Head of caudate nucleus (tissue), 42 donors: Measurements from ENCODE around the gene FLT3.

Experiments used
- DNase-seq, 42 donors: peaks; one replicate each; pipeline versions ENCODE4 v3.0.0 to v3.0.0-alpha.2; 2020 to 2021; ENCODE audit warnings: mixed read lengths in 7 of 42
- intact Hi-C: fragments of 100-400 bp; cut with DNase I; formaldehyde crosslinking; loops from one replicate; pipeline ENCODE4 v1.15.0; 2022

The FLT3 gene

DNA sequence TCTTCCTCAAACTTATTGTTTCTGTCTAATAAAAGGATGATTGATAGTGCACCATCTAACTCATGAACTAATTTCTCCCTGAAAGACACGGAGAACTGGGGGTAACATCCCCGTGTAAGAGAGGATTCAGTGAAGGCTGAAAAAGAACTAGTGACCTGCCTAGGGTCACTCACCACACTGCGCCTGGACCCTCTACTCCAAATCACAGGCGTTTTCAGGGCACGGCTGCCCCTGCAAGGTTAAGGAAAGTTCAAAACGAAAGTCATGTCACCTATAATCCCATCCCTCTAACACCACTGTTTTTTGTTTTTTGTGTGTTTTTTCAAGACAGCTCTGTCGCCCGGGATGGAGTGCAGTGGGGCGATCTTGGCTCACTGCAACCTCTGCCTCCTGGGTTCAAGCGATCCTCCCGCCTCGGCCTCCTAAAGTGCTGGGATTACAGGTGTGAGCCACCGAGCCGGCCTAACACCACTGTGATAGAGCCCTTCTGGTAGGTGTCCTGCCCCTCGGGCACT lies 120.6 kb downstream of the FLT3 start:
- DNase-seq, result peak in 1 of 42 donors; percentile 4
- intact Hi-C loops, result no loop called here

DNA sequence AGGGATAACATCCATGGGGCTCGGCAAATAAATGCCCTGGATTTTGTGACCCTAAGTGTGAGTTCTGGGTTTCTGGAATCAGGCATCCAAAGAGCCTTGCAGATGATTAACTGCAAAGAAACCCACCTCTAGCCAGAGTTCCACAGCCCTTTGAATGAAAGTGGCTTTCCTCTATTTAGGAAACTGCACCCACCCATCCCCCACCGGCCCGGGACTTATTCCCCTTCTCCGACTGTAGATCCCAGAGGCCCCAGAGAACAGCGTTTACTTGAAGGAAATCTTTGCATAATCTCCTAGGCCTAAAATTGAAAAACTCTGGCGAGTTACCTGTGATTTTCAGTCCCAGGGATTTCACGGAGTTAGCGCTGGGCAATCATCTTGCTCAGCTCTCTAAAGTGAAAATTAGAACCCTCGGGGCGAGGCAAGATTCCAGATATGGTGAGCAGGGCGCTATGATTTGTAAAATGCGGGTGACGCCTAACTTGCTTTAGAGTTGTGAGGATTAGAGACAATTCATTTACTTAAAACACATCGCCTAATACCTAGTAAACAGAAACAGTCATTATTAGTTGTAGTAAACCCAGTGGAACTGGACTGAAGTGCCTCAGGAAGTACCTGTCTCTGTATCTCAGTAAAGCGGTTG lies 121.3 kb downstream of the FLT3 start:
- DNase-seq, result no peak
- intact Hi-C loops, result no loop called here

DNA sequence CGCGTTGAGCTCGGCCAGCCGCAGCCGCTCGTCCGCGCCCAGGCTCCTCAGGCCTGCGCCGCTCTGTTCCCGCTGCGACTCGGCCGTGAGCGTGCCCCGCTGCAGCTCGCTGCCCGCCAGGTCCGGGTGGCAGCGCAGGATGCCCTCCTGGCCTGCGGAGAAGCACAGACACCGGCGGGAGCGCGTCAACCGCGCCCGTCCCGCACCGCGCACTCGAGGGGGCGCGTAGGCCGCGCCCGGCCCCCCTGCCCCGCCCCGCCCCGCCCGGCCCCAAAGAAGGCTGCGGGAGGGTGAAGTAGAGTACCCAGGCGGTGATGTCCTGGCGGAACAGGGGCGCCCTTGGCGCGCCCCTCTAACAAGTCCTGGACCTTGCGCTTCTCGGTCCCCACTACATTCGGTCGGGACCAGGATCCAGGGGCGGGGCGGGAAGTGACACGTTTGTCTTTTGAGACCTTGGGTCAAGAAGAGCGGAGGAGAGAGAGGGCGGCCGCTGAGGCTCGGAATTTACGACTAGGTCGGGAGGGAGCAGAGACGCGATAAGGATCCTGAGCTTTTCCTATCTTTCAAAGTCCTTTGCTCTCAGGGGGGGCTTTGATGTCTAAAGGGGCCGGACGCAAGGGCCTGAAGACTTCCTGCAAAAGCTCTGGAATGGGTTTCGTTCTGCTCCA lies 121.9 kb downstream of the FLT3 start:
- intact Hi-C loops, result no loop called here
- DNase-seq, result peak in 1 of 42 donors; percentile 21

DNA sequence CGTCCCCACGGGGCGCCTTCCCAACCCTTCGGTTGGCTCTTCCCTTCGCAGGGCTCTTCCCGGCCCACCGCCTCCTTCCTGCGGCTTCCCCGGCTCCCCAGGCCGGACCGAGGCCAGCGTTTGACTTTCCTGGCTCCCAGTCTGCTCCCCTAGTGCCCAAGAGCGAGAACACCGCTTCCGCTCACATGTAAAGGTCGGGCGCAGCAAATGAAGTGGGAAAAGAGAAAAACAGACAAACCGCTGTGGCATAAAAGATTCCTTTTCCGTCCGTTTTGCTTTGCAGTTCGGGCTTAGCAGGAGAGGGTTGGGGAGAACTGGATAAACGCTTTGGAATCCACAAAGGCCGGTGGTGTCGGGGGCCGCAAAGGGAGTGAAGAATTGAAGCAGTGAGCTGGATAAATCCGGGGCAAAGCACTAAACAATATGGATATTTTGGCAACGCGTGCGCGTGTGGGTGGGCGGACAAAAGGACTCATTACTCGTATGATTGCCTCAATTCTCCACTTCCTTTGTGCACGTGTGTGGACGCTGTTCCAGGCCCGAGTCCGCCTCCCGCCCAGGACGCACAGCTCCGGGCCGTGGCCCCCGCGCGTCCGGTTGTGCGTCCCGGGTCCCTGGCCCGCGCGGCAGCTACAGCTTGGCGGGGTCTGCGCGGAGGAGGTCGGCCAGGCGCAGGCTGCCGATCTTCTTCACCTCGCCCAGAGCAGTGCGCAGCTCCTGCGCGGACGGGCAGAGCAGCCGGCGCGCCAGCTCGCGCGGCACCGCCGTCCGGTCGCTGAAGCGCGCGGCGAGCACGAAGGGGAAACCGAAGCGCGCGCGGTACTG lies 122.7 kb downstream of the FLT3 start:
- intact Hi-C loops, result no loop called here
- DNase-seq, result peak in 1 of 42 donors; percentile 11

DNA sequence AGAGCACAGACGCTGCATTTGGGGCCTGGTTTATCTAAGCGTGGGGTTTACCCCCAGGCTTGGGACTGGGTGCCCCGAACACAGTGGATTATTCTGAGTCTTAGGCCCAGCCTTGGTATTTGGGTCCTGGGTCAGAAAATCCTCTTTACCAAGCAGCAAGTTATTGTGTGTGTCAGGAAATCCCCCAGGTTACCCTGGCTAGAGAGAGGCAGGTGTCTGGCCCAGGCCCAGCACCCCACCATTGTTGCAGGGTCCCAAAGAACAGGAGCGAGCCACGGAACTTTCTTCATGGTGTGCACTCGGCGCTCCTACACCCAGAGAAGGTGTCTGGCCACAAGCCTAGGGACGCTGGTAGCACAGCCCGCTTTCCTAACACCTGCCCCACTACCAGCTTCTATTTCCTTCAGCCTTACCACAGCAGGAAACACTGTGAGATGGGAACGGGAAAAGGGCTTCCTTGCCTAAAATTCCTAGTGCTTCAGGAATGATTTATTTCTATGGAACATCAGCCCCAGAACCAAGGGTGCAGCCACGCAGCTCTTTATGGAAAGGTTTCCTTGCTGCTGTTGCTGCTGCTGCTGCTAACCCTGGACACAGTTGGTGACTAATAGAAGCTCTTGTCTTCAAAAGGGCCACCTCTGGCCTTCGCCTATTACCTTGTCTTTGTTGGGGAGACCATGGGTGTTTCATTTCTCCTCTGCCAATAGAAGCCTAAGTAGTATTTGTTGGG lies 123.8 kb downstream of the FLT3 start:
- peak in 2 of 42 donors; percentile 7 to 22 for DNase-seq
- intact Hi-C loops, result no loop called here

DNA sequence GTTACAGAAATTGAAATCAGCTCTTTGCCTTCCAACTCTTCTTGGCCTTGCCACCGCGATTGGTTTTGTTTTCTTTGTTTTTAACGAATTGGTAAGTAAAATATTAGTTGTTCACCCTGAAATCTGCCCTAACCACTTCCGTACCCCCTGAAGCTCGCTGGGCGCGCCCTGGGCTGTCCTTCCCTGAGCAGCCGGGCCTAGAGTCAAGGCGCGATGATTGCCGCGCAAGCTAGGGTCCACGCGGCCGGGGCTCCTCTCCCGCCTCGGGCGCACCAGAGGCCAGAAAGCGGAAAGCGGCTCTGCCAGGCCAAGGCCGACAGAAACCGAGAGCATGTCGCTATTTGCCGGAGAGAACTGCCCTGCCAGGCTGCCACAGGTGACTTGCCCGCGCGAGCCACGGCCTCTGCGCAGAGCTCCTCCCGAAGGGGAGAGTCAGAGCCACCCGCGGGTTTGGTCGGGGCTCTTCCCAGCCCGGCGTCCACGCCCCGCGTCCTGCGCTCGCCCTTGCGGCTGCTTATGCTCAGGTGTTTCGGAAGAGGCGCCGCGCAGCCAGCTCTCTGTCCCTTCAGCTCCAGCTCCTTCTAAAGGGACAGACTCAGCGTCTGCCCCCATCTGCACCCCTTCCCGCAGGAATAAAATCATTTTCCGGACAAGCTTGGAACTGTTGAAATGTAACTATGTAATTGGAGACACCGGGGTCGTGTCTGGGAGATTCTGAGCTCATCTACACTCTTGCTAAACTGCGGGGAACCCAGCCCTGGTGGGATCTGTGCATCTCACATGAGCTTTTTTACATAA lies 124.6 kb downstream of the FLT3 start:
- intact Hi-C loops, result no loop called here
- DNase-seq, result peak in 2 of 42 donors; percentile 19 to 25

DNA sequence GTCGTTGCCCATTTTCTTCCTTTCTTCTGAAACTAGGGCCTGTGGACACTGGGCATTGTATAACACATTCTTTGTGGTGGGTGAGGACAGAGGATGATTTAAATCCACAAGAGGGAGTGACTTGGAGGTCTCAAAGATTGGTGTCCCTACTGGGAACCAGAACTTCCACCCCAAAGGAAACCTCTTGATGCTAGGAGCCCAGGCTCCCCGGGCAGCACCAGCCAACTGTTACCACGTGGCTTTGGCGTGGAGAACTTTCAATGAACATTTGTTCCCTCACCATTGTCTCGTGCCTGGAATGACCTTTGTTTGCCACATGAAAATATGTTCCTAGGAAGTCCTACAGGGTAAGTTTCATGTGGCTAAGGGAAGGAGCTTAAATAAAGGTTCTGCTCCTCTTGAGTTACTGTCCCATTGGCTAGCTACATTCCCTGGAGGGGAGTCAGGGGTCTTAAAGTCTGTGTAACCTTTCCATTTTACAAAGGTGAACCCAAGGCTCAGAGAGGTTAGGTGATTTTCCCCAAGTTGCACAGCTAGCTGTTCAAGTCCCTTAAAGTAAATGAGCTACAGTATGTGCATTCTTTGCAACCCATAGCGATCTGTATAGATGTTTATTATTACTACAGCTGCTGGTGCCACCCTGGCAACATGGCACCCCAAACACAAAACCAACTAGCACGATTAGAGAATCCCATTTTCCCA lies 126.3 kb downstream of the FLT3 start:
- peak in 2 of 42 donors; percentile 3 to 25 for DNase-seq
- intact Hi-C loops, result no loop called here

DNA sequence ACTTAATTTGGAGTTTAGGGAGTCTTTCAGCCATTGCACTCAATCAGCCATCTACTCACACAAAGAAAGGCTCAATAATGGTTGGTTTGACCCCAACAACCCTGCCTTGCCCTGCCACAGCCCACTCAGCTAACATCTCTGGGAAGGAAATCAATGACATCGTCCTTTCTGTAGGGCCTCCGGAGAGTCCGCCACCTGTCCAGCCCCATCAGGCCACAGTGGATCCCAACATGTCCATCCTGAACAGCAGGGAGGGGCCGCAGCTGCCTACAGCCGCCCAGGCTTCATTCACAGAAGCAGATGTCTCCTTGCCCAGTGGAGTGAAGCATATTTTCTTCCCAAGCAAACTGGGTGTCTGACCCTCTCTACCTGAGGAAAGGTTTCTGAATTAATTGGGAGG lies 127.1 kb downstream of the FLT3 start:
- intact Hi-C loops, result no loop called here
- peak in 1 of 42 donors; percentile 13 for DNase-seq

DNA sequence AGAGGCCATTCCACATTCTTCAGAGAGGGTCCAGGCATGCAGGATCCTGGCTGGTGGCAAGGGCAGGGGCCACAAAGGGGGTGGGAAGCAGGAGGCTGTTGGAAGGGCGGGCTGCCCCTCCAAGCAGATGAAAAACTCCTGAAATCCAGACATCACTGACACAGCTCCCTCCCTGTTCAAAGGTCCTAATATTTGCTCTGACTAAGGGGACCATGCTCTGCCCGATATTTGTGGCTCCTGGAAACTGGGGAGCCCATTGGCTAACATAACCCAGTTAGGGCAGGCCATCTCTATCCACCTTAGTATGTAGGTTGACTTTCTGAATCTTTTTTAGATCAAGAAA lies 127.9 kb downstream of the FLT3 start:
- intact Hi-C loops, result no loop called here
- peak in 1 of 42 donors; percentile 9 for DNase-seq

DNA sequence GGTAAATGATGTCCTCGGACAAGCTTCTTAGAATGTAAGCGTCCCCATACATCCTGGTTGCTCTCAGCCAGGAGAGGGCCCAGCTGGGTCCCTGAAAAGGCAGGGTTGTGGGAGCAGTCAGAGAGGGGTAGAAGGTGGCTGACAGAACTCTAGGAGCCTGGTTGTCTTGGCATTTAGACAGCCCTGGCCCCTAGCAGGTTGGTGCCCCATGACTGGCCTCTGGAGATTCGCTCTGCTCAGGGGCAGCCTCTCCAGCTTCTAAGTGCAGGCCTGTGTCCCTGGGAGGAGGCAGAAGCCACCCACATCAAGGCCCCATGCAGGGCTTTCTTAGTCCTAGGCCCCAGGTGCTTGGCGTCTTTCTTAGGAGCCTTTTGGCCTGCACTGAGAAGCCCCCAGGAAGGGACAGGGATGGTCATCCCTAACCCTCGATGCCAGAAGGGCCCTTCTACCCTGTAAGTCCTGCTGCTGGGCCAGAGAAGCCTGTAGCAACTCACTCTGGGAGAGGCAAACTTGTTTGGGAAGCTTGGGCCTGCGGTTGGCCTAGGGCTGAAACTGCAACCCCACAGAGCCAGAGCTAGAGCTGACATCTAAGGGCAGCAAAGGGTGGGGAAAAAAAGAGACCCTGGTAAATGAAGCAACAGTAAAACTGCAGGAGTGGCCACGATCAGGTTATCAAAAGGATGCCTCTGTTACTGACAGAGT lies 128.4 kb downstream of the FLT3 start:
- peak in 1 of 42 donors; percentile 12 for DNase-seq
- intact Hi-C loops, result no loop called here

DNA sequence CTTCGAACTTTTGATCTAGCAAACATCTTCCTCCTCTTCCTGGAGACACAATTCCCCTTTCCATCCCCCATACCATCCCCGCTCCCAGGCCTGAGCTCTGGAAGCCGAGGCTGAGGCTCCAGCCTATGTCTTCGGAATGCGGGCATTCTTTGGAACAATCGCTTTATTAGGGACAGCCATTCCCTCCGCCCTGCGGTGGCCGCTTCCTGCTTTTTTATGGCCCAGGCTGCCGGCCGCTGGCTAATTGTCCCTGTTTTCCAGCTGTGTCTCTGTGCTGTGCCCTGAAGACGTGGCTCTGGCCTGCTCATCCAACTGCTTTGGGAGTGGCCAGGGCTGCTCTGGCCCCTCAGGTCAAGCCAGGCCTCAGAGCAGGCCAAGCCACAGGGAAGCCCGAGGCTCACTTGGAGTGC lies 129.1 kb downstream of the FLT3 start:
- no peak for DNase-seq

DNA sequence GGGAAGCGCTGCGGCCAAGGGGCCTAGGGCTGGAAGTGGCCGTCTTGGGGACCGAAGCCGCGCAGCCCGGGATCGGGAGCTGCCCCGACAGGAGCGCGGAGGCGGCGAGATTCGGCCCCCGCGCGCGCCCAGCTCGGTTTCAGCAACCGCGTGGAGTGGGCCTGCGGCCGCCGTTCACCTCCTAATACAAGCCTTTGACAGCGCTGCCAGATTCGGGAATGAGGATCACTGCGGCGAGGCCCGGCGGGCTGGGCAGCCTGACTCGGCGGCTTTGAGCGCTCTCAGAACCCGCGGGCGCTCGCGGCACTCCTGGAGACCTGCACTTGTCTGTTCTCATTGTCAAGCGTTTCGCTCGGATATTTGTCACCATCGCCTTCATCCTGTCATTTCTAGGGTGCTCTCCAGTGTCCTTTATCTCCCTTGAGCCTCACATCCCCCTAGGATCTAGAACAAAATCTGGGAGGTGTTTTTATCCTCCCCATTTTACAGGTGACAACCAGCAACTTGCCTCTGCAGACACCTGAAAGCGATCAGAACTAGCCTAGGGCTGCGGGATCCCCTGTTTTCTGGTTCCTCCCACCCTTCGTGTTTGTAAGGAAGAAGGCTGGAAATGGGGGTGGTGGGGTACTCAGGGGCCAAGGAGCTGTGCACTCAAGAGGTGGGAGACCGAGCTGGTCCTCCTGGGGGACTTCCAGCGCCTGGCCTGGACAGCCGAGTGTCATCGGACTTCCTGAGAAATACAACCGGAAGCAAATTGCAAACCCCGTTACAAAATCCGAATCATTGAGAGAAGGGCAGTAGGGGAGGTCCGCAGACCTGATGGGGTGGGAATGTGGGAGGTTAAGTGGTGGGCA lies 129.8 kb downstream of the FLT3 start:
- intact Hi-C loops, result no loop called here
- DNase-seq, result peak in 1 of 42 donors; percentile 16

More for the DNA sequence above, 129.1 kb downstream of the FLT3 start:
- intact Hi-C loops, result no loop called here

DNA sequence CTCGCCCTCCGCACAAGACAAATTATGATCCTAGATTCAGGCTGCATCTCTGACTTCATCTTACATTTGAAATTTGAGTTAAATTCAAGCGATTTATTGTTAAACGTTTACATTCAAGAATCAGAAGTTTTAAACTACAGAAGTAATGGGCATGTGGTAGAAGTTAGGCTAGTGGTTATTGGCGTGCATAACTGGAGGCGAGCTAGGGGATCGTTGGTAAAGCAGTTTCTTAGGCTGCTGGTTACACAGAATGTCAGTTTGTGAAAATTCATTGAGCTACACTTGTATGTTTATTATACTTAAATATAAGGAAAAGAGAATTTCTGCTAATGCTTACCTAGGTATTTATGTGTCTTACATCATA lies 130.5 kb downstream of the FLT3 start:
- DNase-seq, result no peak
- intact Hi-C loops, result no loop called here

DNA sequence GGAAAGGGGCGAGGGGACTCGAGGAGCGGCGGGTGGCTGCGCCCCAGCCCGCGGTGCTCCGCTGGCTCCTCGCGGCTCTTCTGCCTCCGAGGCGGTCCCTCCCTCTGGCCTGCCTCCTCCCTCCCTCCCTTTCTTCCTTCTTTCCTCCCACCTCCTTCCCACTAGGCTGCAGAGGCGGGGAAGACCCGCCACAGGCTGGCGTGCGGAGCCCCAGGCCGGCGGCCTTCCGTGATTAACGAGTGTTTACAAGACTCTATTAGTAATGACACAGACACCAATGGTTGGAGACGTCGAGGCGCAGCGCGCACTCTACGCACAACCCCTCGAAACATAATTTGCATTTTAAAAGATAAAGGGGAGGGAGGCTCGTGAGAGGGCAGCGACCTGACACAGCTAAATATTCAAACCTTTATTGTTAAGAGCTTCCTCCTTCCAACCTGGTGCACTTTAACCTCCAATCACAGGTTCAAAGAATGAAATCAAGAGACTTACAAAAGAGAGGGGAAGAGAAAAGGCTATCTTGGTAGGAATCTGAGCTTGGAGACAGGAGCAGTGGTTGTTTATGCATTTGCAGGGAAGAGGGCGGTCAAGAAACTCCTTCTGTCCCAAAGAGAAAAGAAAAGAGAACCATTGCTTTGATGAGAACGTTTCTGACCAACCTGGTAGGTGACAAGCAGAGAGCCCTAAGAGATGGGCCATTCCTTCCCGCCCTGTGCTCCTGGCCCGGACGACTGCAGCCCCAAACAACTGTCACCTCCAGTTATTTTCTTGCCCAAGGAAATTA lies 131.1 kb downstream of the FLT3 start, which contains the start of gene CDX2:
TSS of gene CDX2 (minus strand) at position 234 of the 784 bp plus-strand sequence. CDS start 309 bp downstream, outside the sequence.
- intact Hi-C loops, result no loop called here
- DNase-seq, result peak in 1 of 42 donors; percentile 7

DNA sequence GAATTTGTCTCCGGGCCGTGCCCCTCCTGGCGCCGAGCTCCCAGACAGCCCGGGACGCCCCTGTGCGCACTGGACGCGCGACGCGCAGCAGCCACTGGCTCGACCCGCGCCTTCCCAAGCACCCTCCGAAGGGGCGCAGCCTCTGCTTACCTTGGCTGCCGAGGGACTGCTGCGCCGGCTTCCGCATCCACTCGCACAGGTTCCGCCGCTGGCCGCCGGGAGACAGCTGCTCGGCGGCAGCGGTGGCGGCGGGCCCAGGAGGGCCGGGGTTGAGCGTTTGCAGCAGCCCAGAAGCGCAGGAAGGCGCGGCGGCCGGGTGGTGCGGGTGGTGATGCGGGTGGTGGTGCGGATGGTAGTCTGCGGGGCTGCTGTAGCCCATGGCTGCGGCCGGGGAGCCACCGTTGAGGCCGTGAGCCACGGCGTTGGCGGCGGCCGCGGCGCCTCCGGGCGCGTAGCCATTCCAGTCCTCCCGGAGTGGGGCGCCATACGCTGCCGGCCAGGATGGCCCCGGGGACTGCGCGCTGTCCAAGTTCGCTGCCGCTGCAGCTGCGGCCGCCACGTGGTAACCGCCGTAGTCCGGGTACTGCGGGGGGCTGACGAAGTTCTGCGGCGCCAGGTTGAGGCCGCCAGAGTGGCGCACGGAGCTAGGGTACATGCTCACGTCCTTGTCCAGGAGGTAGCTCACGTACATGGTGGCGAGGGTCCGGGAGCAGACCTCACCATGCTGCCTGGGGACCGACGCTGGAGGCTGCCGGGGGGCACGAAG lies 131.9 kb downstream of the FLT3 start:
- intact Hi-C loops, result no loop called here
- DNase-seq, result peak in 1 of 42 donors; percentile 25
